Measurements from ENCODE around the gene KCNC1. TPM values are rescaled to one million over a fixed set of nuclear protein-coding genes. Genes with fewer than 3 reads are reported as not detected.

Gene KCNC1
- total and polyA plus RNA-seq, 2 of the 4 experiments (the other 2 are of a cell fraction), result 0.03 TPM; not detected in 1

DNA sequence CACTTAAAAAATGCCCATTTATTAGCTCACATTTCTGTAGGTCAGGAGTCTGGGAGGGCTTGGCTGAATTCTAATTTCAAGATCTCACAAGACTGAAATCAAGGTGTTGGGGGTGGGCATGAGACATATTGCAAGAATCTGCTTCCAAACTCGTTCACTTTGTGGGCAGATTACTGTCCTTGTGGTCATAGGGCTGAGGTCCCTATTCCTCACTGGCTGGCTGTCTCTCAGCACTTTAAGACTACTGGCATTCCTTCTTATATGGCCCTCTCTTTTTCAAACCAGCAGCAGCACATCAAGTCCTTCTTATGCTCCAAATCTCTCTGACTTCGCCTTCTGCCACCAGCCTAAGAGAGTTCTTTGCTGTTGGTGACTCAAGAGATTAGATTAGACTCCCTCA lies 43.0 kb upstream of the KCNC1 start:
- dilution Hi-C loops (cut with HindIII; ENCODE audit: low sequenced_read_pairs, unreplicated experiment) (no loop called here), in situ Hi-C loops (cut with MboI; ENCODE audit: low sequenced_read_pairs) (no loop called here), intact Hi-C loops (cut with micrococcal nuclease) (loop anchor here (10.0 kb wide), 1 partner anchor 1133 kb away; no protein-coding TSS in a partner anchor)
- no peak overlapping the region for H2AK5ac ChIP-seq (ENCODE audit: low read depth, low read length)
- H3K4me2 ChIP-seq (ENCODE audit: low read depth, low read length), result no peak overlapping the region
- no peak overlapping the region for H3K9ac ChIP-seq (ENCODE audit: low read depth, low read length)
- H4K20me1 ChIP-seq (ENCODE audit: insufficient read depth, low read length), result no peaks in the 10 kb centered on the region
- no peak overlapping the region for H3K4ac ChIP-seq (ENCODE audit: low read depth, low read length)
- no peaks in the 10 kb centered on the region for H3K36me3 ChIP-seq (ENCODE audit: control insufficient read depth, insufficient read depth, low read length)
- H2AFZ ChIP-seq (replicated peaks; ENCODE audit: low read length, poor library complexity), result no peak overlapping the region
- CTCF ChIA-PET, result no interaction called here
- no peak overlapping the region for H2BK120ac ChIP-seq (ENCODE audit: low read depth, low read length)
- H3K18ac ChIP-seq (ENCODE audit: low read depth, low read length), result no peak overlapping the region
- H4K5ac ChIP-seq (ENCODE audit: low read depth, low read length), result no peak overlapping the region
- ATAC-seq (ENCODE audit: low read depth), result no peak
- no peak overlapping the region for H2BK5ac ChIP-seq (ENCODE audit: low read depth, low read length, poor library complexity, severe bottlenecking)
- no peak overlapping the region for H3K23ac ChIP-seq (ENCODE audit: low read depth, low read length)
- DNase-seq, result no peak
- no peak overlapping the region for H2AK9ac ChIP-seq (replicated peaks; ENCODE audit: low read depth, low read length, poor library complexity)
- H3K9me3 ChIP-seq (ENCODE audit: control insufficient read depth, insufficient read depth, low read length), result no peaks in the 10 kb centered on the region
- WGBS, 2 experiments (ENCODE audit: extremely low coverage in 2 of 2, insufficient read length in 1 of 2), result no CpG with 5 or more reads among the region's 2 CpGs
- no peaks in the 10 kb centered on the region for H3K9me1 ChIP-seq (ENCODE audit: insufficient read depth, low read length)
- no TSS peak for BruUV-seq (replicated peaks)
- no peak overlapping the region for H2BK15ac ChIP-seq (ENCODE audit: low read depth, low read length)
- POLR2A ChIA-PET (ENCODE audit: unreplicated experiment), result no interaction called here
- peaks cover 38% of the 10 kb centered on the region for H3K27me3 ChIP-seq (ENCODE audit: control insufficient read depth, insufficient read depth, low read length)
- no peak overlapping the region for H2BK20ac ChIP-seq (ENCODE audit: low read depth, low read length)
- no peaks in the 10 kb centered on the region for H3K79me1 ChIP-seq (ENCODE audit: low read depth in 1 of 2, low read length in 2 of 2)
- no peak overlapping the region for H3K56ac ChIP-seq (ENCODE audit: extremely low read depth, insufficient read depth, low read length)
- TF ChIP-seq RFX5 (IDR thresholded peaks at IDR 0.05; ENCODE audit: low read depth, low read length), result no peak
- TF ChIP-seq RAD21 (IDR thresholded peaks at IDR 0.05; ENCODE audit: low read length), result no peak
- no peak for TF ChIP-seq FOS (IDR thresholded peaks at IDR 0.05; ENCODE audit: low read depth, low read length)
- TF ChIP-seq RCOR1 (IDR thresholded peaks at IDR 0.05; ENCODE audit: insufficient replicate concordance, low read length), result no peak
- TF ChIP-seq BHLHE40 (IDR thresholded peaks at IDR 0.05; ENCODE audit: low read depth, low read length), result no peak
- TF ChIP-seq CHD1 (IDR thresholded peaks at IDR 0.05; ENCODE audit: low read depth, low read length), result no peak
- TF ChIP-seq CEBPB (IDR thresholded peaks at IDR 0.05; ENCODE audit: low read depth, low read length), result no peak
- TF ChIP-seq NFE2L2 (IDR thresholded peaks at IDR 0.05; ENCODE audit: low read depth, low read length), result no peak
- TF ChIP-seq USF2 (IDR thresholded peaks at IDR 0.05; ENCODE audit: low read depth, low read length), result no peak
- no peak for TF ChIP-seq MAZ (IDR thresholded peaks at IDR 0.05; ENCODE audit: borderline replicate concordance, low read depth, low read length)
- no peak for TF ChIP-seq SMC3 (IDR thresholded peaks at IDR 0.05; ENCODE audit: low read depth, low read length)
- no peak for TF ChIP-seq POLR2A (IDR thresholded peaks at IDR 0.05; ENCODE audit: low read depth, low read length)
- no peak for TF ChIP-seq MAFK (IDR thresholded peaks at IDR 0.05; ENCODE audit: low read depth, low read length)
- TF ChIP-seq MXI1 (IDR thresholded peaks at IDR 0.05; ENCODE audit: borderline replicate concordance, low read depth, low read length), result no peak
- TF ChIP-seq CTCF (conservative IDR thresholded peaks at IDR 0.05; ENCODE audit: low read depth, low read length), result no peak
- H4K91ac ChIP-seq (ENCODE audit: insufficient read depth, low read depth, low read length), result no peak overlapping the region
- no peak overlapping the region for H3K4me3 ChIP-seq (ENCODE audit: insufficient read depth, low read depth, low read length)
- no peak overlapping the region for H3K27ac ChIP-seq (ENCODE audit: insufficient read depth, low read length)
- H3K4me1 ChIP-seq (ENCODE audit: control insufficient read depth, insufficient read depth, low read length), result no peaks in the 10 kb centered on the region
- no peak overlapping the region for H3K14ac ChIP-seq (replicated peaks; ENCODE audit: low read depth, low read length)
- H4K8ac ChIP-seq (ENCODE audit: low read depth in 2 of 2, low read length in 2 of 2), result no peak overlapping the region
